ENCODE results near the gene CDH23.

The CDH23 gene

GRCh38 chr10:71419002-71419540, 22.4 kb downstream of the CDH23 start:
- TF ChIP-seq CTCF (IDR thresholded peaks at IDR 0.05; ENCODE audit: borderline replicate concordance, insufficient read depth, low read depth, low read length) = no peak
- no peak overlapping the region for H3K4me3 ChIP-seq (ENCODE audit: low read depth, low read length)

GRCh38 chr10:71419750-71420149, 23.0 kb downstream of the CDH23 start:
- H3K4me3 ChIP-seq (ENCODE audit: low read depth, low read length) = no peak overlapping the region
- TF ChIP-seq CTCF (IDR thresholded peaks at IDR 0.05; ENCODE audit: borderline replicate concordance, insufficient read depth, low read depth, low read length) = no peak

- H3K4me3 ChIP-seq (ENCODE audit: low read depth, low read length) = no peak overlapping the region
- no peak for TF ChIP-seq CTCF (IDR thresholded peaks at IDR 0.05; ENCODE audit: borderline replicate concordance, insufficient read depth, low read depth, low read length)
These were observed 24.3 kb downstream of the CDH23 start for GRCh38 chr10:71421075-71421434.

DNA sequence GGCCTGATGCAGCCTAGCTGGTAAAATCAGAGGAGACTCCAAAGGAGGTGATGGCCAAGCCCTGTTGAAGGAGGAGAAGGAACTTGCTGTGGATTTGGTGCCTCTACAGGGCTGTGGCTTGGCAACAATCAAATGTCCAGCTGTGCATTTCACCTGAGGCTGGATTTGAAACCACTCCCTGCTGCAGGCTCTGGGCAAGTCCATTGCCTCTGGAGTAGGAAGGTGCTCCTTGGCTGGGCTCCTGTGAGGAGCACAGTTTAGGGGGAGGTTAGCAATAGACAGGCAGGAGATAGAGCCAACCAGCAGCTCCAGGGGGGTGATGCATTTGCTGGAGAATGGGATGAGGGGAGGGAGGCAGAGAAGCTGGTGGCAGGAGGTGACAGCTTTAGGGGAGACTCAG, 26.5 kb downstream of the CDH23 start:
- TF ChIP-seq CTCF (IDR thresholded peaks at IDR 0.05; ENCODE audit: borderline replicate concordance, insufficient read depth, low read depth, low read length) = no peak
- H3K4me3 ChIP-seq (ENCODE audit: low read depth, low read length) = no peak overlapping the region

GRCh38 chr10:71423901-71424300, 27.2 kb downstream of the CDH23 start:
- H3K4me3 ChIP-seq (ENCODE audit: low read depth, low read length) = no peak overlapping the region
- no peak for TF ChIP-seq CTCF (IDR thresholded peaks at IDR 0.05; ENCODE audit: borderline replicate concordance, insufficient read depth, low read depth, low read length)

DNA sequence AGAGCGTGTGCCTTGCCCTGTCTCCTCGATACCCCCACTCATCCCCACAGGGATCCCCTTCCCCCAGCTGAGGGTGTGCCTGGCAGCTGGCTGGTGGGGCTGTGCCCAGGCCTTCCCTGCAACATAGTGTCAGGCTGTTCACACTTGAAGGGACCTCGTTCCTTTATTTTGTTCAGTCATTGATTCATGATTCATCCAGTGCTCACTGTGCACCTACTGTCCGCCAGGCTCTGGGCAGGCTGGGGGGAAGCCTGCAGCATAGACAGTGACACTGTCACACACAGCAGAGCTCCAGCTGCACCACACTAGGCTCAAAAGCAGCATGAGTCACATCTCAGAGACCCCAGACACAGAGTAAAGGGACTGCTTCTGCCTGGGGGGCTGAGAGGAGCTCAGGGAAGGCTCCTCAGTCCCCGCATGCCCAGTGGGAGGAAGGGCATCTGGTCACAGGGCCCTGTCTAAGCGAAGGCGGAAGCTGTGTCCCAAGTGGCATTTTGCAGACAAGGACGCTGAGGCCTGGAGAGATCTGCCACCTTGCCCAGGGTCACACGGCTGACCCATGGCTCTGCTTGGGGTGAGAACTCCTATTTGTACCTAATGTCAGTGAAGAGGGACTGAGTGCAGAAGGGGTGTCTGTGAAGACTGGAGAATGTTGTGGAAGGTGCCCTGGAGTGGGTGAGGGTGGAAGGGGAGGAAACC, 27.9 kb downstream of the CDH23 start:
- H3K4me3 ChIP-seq (ENCODE audit: low read depth, low read length) = no peak overlapping the region
- no peak for TF ChIP-seq CTCF (IDR thresholded peaks at IDR 0.05; ENCODE audit: borderline replicate concordance, insufficient read depth, low read depth, low read length)

DNA sequence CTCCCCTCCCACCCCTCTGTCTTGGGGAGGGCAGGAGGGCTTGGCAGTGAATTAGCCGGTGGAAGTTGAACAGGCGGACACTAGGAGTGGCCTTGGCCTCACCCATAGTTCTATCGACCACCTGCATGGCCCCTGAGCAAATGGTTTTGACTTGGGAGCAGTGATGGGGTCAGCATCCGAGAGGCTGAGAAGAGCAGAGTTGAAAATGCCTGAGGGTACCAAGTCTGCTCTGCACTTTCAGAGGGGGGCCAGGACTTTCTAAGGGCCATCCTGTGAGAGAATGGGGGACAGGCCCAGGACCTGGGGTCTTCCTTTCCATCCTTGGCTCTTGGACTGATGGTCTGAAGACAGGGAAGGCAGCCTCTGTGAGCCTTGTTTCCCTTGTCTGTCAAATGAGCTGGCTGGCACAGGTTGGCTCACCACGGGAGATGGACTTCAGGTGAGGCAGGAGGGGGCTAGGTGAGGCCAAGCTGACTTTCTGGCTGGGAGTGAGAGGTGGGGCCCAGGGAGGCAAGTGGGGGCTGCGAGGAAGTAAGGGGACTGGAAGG, 29.4 kb downstream of the CDH23 start:
- no peak for TF ChIP-seq CTCF (IDR thresholded peaks at IDR 0.05; ENCODE audit: borderline replicate concordance, insufficient read depth, low read depth, low read length)
- no peak overlapping the region for H3K4me3 ChIP-seq (ENCODE audit: low read depth, low read length)

Measured in GM12875 (cell line).